LNCaP clone FGC (cell line): ENCODE measurements around the gene CNIH3.

Source experiments
- DNase-seq: peaks from one replicate; pipeline ENCODE4 v3.0.0-alpha.2; 2011; ENCODE audit warnings: low read depth
- H3K4me3 ChIP-seq: 2 replicates; pipeline ENCODE4 v1.5.1; 2011; ENCODE audit warnings: mild to moderate bottlenecking, low read depth, low read length, control low read depth
- CTCF ChIP-seq: IDR thresholded peaks from 2 replicates; pipeline ENCODE4 v1.5.1; 2012; ENCODE audit warnings: mild to moderate bottlenecking; ENCODE audit not compliant: control insufficient read depth, insufficient read depth; ENCODE audit errors: extremely low read depth

Gene CNIH3

GRCh38 chr1:224594360-224594759 lies 21.8 kb upstream of the CNIH3 start:
- DNase-seq, result no peak
- no peak overlapping the region for H3K4me3 ChIP-seq
- no peak for TF ChIP-seq CTCF

- no peak for TF ChIP-seq CTCF
- no peak overlapping the region for H3K4me3 ChIP-seq
- DNase-seq, result no peak
These were observed 21.3 kb upstream of the CNIH3 start for GRCh38 chr1:224594851-224595250.

- no peak for TF ChIP-seq CTCF
- no peak overlapping the region for H3K4me3 ChIP-seq
- no peak for DNase-seq
These were observed 10.5 kb upstream of the CNIH3 start for GRCh38 chr1:224605482-224606181.

- H3K4me3 ChIP-seq, result no peak overlapping the region
- no peak for TF ChIP-seq CTCF
- no peak for DNase-seq
These were observed 8.6 kb upstream of the CNIH3 start for GRCh38 chr1:224607188-224608148.

GRCh38 chr1:224609333-224609732 lies 6.8 kb upstream of the CNIH3 start:
- DNase-seq, result no peak
- no peak for TF ChIP-seq CTCF
- no peak overlapping the region for H3K4me3 ChIP-seq

GRCh38 chr1:224612246-224612645 lies 3.9 kb upstream of the CNIH3 start:
- H3K4me3 ChIP-seq, result no peak overlapping the region
- no peak for DNase-seq
- no peak for TF ChIP-seq CTCF
